ENCODE results near the gene ALCAM. TPM values are rescaled to one million over a fixed set of nuclear protein-coding genes. Genes with fewer than 3 reads are reported as not detected.

The ALCAM gene
- total RNA-seq, result 10 to 100 TPM in 1 of 2 donors, 1 to 10 TPM in 1; 9.6 to 16.7 TPM

GRCh38 chr3:105366326-105367062, at the start of gene ALCAM:
Gene ALCAM (plus strand): TSS chr3:105366909.

